Rectal smooth muscle tissue (tissue), 1 donor: Measurements from ENCODE around the gene MOGAT1.
"Not testable (repeated sequence)": the region's sequence is repeated elsewhere in the genome, so short reads cannot be mapped to it uniquely, and the experiment has no call there.

ENCODE experiments used
- H3K27ac ChIP-seq: one replicate; pipeline ENCODE4 v1.7.0; 2013; ENCODE audit warnings: low read depth, low read length, inconsistent platforms
- H3K27me3 ChIP-seq: one replicate; pipeline ENCODE4 v1.7.0; 2013; ENCODE audit warnings: low read length; ENCODE audit not compliant: control insufficient read depth, insufficient read depth
- H3K36me3 ChIP-seq: one replicate; pipeline ENCODE4 v1.7.0; 2013; ENCODE audit warnings: low read length; ENCODE audit not compliant: control insufficient read depth, insufficient read depth
- H3K4me1 ChIP-seq: one replicate; pipeline ENCODE4 v1.7.0; 2013; ENCODE audit warnings: low read length; ENCODE audit not compliant: control insufficient read depth, insufficient read depth
- H3K4me3 ChIP-seq: one replicate; pipeline ENCODE4 v1.7.0; 2013; ENCODE audit warnings: low read length
- H3K9ac ChIP-seq: one replicate; pipeline ENCODE4 v1.7.0; 2013; ENCODE audit warnings: low read length

The MOGAT1 gene

DNA sequence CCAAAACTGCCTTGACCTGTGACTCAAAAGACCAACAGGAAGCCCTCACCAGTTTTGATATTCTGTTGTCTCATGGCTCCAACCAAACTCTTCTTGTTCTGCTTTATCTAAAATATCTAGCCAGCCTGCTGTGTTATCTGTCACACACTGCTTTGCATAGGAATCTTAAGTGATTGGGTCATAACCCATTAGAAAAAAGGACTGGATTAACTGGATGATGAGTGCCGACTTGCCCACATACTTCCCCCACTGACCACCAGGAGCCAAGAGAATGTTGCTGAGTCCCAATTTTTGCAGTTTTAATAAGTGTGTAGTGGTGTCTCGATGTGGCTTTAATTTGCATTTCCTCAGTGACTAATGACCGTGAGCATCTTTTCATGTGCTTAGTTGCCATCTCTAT, 6.5 kb downstream of the MOGAT1 start:
- Histone ChIP-seq H3K36me3 (no peaks in the 10 kb centered on the region), H3K27ac (no peak overlapping the region), H3K27me3 (no peaks in the 10 kb centered on the region), H3K4me3 (no peak overlapping the region), H3K9ac (no peak overlapping the region), H3K4me1 (no peaks in the 10 kb centered on the region)

- Histone ChIP-seq H3K4me3 (no peak overlapping the region), H3K4me1 (no peaks in the 10 kb centered on the region), H3K27me3 (no peaks in the 10 kb centered on the region), H3K36me3 (no peaks in the 10 kb centered on the region), H3K27ac (no peak overlapping the region), H3K9ac (no peak overlapping the region)
Observed at GRCh38 chr2:222683805-222684204, 12.3 kb downstream of the MOGAT1 start.

DNA sequence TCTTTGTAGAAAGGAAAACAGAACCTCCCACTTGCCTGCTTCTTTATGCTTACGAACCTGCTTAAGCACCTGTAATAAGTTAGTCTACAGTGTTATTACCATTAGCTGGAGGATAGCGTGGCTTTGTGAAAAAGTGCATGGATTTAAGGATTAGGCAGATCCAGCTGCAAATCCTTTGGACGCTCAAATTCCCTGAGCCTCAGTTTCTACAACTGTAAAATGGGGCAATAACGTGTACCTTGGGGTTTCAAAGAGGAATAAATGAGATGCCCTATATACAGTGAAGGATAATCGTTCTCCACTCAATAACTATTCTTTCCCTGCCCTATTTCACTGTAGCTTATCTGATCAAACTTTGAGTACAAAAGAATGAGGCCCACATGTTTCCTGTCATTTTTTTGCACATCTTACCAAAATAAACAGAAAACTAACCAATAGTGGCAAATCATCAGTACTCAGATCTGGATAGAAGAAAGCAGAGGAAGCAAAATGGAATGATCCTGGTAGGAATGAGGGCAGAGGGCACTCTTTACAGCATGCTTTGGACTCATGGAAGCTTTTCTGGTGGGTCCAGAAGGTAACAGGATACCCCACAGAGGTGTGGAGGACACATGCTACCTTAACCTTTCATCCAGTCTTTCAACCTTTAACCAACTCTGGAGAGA, 14.8 kb downstream of the MOGAT1 start:
- no peak overlapping the region for H3K27ac ChIP-seq
- no peak overlapping the region for H3K4me3 ChIP-seq
- no peaks in the 10 kb centered on the region for H3K27me3 ChIP-seq
- no peaks in the 10 kb centered on the region for H3K4me1 ChIP-seq
- H3K9ac ChIP-seq = no peak overlapping the region
- H3K36me3 ChIP-seq = no peaks in the 10 kb centered on the region

DNA sequence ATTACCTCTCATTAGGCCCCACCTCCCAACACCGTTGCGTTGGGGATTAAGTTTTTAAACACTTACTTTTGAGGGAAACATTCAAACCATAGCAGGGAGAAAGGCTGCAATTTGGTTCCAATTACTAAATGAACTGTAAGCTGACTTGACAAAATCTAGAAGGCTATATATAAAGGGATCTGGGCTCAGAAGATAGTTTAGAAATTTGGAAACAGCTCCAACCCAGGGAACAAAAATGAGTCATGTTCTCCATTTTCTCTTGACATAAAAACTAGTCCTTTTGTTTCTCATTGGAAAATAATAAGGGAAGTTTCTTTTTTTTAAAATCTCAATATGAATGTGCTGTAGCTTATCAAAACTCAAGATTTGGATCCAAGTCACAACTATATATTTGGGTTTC, 17.5 kb downstream of the MOGAT1 start:
- no peak overlapping the region for H3K4me3 ChIP-seq
- no peak overlapping the region for H3K9ac ChIP-seq
- no peaks in the 10 kb centered on the region for H3K36me3 ChIP-seq
- H3K4me1 ChIP-seq = no peaks in the 10 kb centered on the region
- H3K27ac ChIP-seq = no peak overlapping the region
- no peaks in the 10 kb centered on the region for H3K27me3 ChIP-seq

DNA sequence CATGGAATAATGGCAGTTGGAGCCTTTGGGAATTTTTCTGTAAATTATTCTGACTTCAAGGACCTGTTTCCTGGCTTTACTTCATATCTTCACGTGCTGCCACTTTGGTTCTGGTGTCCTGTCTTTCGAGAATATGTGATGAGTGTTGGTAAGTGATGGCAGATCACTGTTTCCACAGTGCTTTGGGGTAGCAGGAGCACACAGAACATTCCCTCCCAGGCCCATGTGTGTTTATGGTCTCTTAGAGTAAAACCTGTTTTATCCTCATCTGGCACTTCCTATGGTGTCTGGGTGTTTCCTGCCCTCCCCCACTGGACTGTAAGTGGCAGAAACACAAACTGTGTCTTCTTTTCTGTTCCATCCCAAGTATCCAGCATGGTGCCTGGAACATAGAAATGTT, 17.9 kb downstream of the MOGAT1 start:
- no peaks in the 10 kb centered on the region for H3K36me3 ChIP-seq
- H3K4me1 ChIP-seq = no peaks in the 10 kb centered on the region
- no peaks in the 10 kb centered on the region for H3K27me3 ChIP-seq
- H3K9ac ChIP-seq = no peak overlapping the region
- H3K27ac ChIP-seq = no peak overlapping the region
- no peak overlapping the region for H3K4me3 ChIP-seq

GRCh38 chr2:222690564-222691200, 19.2 kb downstream of the MOGAT1 start:
- H3K4me1 ChIP-seq = no peaks in the 10 kb centered on the region

DNA sequence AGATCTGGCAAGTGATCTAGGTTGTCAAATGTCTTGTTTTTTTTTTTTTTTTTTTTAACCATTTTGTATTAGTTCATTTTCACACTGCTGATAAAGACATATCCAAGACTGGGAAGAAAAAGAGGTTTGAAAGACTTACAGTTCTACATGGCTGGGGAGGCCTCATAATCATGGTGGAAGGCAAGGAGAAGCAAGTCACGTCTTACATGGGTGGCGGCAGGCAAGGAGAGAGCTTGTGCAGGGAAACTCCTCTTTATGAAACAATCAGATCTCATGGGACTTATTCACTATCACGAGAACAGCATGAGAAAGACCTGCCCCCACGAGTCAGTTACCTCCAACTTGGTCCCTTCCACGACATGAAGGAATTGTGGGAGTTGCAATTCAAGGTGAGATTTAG, 22.0 kb downstream of the MOGAT1 start:
- not testable (repeated sequence) for H3K4me1 ChIP-seq, H3K27ac ChIP-seq, H3K27me3 ChIP-seq, H3K9ac ChIP-seq, H3K36me3 ChIP-seq, H3K4me3 ChIP-seq

More at GRCh38 chr2:222690564-222691200, 19.2 kb downstream of the MOGAT1 start:
- H3K4me3 ChIP-seq = no peak overlapping the region
- no peak overlapping the region for H3K9ac ChIP-seq
- no peaks in the 10 kb centered on the region for H3K36me3 ChIP-seq
- H3K27ac ChIP-seq = no peak overlapping the region
- no peaks in the 10 kb centered on the region for H3K27me3 ChIP-seq

GRCh38 chr2:222693837-222694236, 22.4 kb downstream of the MOGAT1 start:
- no peaks in the 10 kb centered on the region for H3K27me3 ChIP-seq
- no peaks in the 10 kb centered on the region for H3K36me3 ChIP-seq
- no peak overlapping the region for H3K4me3 ChIP-seq
- H3K9ac ChIP-seq = no peak overlapping the region
- H3K27ac ChIP-seq = no peak overlapping the region
- no peaks in the 10 kb centered on the region for H3K4me1 ChIP-seq

- H3K27me3 ChIP-seq = no peaks in the 10 kb centered on the region
- H3K9ac ChIP-seq = no peak overlapping the region
- H3K27ac ChIP-seq = no peak overlapping the region
- H3K4me3 ChIP-seq = no peak overlapping the region
- H3K4me1 ChIP-seq = no peaks in the 10 kb centered on the region
- no peaks in the 10 kb centered on the region for H3K36me3 ChIP-seq
Observed at GRCh38 chr2:222698276-222698675, 26.8 kb downstream of the MOGAT1 start.

- Histone ChIP-seq H3K27me3 (no peaks in the 10 kb centered on the region), H3K27ac (no peak overlapping the region), H3K36me3 (no peaks in the 10 kb centered on the region), H3K4me3 (no peak overlapping the region), H3K4me1 (no peaks in the 10 kb centered on the region), H3K9ac (no peak overlapping the region)
Observed at GRCh38 chr2:222701233-222701632, 29.8 kb downstream of the MOGAT1 start.

- Histone ChIP-seq H3K4me1 (no peaks in the 10 kb centered on the region), H3K27ac (no peak overlapping the region), H3K4me3 (no peak overlapping the region), H3K27me3 (no peaks in the 10 kb centered on the region), H3K9ac (no peak overlapping the region), H3K36me3 (no peaks in the 10 kb centered on the region)
Observed at GRCh38 chr2:222701721-222702131, 30.3 kb downstream of the MOGAT1 start.

- H3K4me1 ChIP-seq = no peaks in the 10 kb centered on the region
- no peaks in the 10 kb centered on the region for H3K27me3 ChIP-seq
- no peak overlapping the region for H3K4me3 ChIP-seq
- H3K27ac ChIP-seq = no peak overlapping the region
- H3K9ac ChIP-seq = no peak overlapping the region
- H3K36me3 ChIP-seq = no peaks in the 10 kb centered on the region
Observed at GRCh38 chr2:222703091-222703490, 31.6 kb downstream of the MOGAT1 start.

GRCh38 chr2:222703886-222704285, 32.4 kb downstream of the MOGAT1 start:
- H3K36me3 ChIP-seq = no peaks in the 10 kb centered on the region
- H3K4me3 ChIP-seq = no peak overlapping the region
- no peaks in the 10 kb centered on the region for H3K27me3 ChIP-seq
- H3K27ac ChIP-seq = no peak overlapping the region
- H3K4me1 ChIP-seq = no peaks in the 10 kb centered on the region
- no peak overlapping the region for H3K9ac ChIP-seq
